HG03095 (cell line): ENCODE results near the gene AP2A1.

Experiments
- ATAC-seq: cut with Tn5 transposase; IDR thresholded peaks from one replicate; pipeline ENCODE4 v1.9.1; 2021; ENCODE audit warnings: moderate library complexity; ENCODE audit not compliant: unreplicated experiment

AP2A1 gene

DNA sequence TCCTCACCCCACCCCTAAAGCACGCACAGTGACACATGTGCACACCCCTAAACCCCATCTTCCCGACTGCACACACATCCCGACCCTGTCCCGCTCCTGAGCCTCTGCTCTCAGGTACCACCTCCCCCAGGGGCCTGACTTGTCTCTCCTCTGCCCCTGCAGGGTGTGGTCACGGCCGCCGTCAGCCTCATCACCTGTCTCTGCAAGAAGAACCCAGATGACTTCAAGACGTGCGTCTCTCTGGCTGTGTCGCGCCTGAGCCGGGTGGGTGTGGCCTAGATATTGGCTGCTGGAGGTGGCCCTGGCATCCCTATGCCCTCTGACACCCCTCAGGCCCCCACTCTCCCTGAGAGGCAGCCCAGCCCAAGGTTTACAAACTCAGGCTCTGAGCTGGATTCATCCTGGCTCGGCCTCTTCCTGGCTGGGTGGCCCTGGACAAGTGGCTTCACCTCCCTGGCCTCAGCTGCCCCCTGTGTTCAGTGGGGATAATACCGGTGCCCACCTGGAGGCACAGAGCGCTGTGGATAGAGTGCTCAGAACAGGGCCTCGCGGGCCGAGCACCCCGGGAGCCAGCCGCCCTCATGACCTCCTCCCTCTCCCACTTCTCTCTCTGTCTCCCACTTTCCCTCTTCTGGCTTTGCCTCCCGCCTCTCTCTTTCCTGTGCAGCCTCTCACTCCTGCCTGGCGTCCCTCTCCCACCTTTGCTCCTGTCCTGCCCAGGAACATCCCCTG lies 26.2 kb downstream of the AP2A1 start:
- ATAC-seq: no peak

DNA sequence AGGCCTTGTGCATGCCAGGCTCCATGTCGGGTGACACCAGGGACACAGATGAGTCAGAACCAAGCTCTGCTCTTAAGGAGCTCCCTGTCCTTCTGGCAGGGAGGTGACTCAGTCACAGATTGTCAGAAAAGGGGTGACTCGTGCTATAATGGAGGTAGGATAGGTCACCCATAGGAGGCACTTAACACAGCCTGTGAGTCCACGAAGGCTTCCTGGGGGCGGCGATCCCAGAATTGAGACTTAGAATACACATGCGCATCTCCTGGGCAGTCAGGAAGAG lies 26.7 kb downstream of the AP2A1 start:
- no peak for ATAC-seq

DNA sequence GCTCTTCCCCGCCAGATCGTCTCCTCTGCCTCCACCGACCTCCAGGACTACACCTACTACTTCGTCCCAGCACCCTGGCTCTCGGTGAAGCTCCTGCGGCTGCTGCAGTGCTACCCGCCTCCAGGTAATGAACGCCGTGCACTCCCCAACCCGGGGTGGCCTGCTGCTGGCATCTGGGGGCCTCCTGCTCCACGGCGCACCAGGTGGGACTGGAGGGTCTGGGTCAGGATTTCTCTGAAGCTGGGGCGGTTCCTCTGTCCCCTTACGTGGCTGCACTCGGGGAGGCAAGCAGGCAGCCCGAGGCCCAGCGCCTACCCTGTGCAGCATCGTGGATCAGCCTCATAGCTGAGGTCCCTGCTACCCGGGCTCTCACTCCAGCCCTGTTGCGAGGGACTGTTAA lies 28.8 kb downstream of the AP2A1 start:
- no peak for ATAC-seq

DNA sequence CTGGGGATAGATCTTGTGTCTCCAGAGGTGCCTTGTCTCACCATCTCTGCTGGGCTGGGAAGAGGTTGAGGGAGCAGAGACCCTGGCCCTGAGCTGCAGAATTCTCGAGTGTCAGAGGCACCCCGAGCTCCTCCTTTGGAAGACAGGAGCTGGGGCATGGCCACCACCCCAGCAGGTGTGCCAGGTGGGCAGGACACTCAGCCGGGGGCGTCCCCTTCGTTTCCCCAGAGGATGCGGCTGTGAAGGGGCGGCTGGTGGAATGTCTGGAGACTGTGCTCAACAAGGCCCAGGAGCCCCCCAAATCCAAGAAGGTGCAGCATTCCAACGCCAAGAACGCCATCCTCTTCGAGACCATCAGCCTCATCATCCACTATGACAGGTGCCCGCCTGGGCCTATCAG lies 31.8 kb downstream of the AP2A1 start:
- ATAC-seq: no peak

DNA sequence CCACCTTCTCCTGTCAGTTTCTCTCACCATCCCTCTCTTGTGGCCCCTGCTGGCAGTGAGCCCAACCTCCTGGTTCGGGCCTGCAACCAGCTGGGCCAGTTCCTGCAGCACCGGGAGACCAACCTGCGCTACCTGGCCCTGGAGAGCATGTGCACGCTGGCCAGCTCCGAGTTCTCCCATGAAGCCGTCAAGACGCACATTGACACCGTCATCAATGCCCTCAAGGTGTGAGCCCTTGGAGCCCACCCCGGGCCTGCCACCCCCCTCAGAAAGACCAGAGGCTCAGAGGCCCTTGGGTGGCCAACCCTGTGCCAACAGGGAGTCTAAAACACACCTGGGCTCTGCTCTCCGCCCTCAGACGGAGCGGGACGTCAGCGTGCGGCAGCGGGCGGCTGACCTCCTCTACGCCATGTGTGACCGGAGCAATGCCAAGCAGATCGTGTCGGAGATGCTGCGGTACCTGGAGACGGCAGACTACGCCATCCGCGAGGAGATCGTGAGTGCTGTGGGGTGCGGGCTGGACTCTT lies 32.5 kb downstream of the AP2A1 start:
- ATAC-seq: no peak

DNA sequence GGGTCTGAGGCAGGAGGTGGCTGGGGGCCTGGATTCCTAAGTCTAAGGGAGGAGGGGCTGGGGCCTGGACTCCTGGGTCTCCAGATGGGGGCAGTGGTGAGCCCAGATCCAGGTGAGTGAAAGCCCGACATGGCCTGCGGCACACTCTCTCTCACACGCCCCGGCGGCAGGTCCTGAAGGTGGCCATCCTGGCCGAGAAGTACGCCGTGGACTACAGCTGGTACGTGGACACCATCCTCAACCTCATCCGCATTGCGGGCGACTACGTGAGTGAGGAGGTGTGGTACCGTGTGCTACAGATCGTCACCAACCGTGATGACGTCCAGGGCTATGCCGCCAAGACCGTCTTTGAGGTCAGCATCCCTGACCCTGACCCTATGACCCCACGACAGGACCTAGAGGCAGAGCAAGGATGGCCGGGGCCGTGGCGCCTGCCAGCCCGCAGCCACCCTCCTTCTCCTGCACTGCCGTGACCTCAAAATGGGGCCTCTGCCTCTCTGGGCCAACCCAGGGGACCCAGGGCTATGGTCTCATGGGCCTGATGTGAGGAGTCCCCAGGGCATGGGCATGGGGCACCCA lies 33.1 kb downstream of the AP2A1 start:
- no peak for ATAC-seq

DNA sequence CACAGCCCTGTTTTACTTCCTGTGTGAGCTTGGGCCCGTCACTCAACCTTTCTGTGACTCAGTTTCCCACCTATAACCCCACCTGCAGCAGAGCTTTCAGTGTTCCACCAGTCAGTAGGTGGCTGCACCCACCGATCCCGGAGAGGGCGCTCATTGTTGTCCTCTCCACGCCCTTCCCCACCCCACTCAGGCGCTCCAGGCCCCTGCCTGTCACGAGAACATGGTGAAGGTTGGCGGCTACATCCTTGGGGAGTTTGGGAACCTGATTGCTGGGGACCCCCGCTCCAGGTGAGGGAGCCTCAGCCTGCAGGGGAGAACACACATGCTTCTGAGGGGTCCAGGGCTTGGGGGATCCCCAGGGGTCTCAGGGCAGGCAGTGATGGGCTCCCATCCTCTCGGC lies 34.0 kb downstream of the AP2A1 start:
- no peak for ATAC-seq

DNA sequence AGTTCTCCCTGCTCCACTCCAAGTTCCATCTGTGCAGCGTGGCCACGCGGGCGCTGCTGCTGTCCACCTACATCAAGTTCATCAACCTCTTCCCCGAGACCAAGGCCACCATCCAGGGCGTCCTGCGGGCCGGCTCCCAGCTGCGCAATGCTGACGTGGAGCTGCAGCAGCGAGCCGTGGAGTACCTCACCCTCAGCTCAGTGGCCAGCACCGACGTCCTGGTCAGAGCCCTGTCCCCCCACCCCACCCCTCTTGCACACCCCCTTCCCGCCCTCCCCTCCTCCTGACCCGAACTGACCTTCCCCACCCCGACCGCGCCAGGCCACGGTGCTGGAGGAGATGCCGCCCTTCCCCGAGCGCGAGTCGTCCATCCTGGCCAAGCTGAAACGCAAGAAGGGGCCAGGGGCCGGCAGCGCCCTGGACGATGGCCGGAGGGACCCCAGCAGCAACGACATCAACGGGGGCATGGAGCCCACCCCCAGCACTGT lies 34.6 kb downstream of the AP2A1 start:
- ATAC-seq: no peak

DNA sequence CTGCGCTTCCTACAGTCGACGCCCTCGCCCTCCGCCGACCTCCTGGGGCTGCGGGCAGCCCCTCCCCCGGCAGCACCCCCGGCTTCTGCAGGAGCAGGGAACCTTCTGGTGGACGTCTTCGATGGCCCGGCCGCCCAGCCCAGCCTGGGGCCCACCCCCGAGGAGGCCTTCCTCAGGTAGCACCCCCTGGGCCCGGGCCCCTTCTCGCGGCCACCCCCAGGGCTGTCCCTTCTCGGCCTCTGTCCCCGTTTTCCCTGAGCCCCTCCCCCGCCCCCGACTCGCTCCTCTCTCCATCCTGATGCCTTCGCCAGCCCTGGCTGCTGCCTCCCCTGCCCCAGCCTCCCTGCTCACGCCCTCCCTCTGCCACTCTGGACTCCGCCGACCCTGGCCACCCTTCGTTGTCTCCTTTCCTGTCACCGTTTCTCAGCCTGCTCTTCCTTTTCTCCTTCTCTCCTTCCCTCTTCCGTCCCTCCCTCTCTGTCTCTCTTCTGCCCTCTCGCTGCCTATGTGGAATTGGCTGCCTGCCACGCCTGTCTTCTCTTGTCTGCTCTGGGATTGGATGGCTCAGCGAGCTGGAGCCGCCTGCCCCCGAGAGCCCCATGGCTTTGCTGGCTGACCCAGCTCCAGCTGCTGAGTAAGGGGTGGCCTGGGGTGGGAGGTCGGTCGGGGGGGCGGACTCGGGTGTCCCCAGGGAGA lies 35.3 kb downstream of the AP2A1 start:
- no peak for ATAC-seq

DNA sequence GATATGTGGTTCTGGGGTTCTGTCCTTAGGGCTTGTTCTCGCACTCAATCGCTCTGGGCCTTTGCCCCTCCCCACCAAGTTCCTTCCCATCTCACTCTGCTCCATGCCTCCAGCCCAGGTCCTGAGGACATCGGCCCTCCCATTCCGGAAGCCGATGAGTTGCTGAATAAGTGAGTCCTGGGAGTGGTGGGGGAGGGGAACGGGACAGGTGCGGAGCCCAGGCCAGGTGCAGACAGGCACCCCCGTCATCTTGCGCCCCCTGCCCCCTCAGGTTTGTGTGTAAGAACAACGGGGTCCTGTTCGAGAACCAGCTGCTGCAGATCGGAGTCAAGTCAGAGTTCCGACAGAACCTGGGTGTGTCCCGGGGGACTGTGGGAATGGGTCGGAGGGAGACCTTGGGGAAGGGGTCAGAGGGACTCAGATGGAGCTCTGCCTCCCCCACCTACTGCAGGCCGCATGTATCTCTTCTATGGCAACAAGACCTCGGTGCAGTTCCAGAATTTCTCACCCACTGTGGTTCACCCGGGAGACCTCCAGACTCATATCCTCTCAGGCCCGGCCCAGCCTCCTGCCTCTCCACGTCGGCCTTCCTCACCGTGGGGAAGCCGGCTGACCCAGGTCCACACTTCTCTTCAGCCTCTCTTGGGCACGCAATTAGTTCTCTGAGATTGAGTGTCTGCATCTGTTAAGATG lies 36.2 kb downstream of the AP2A1 start:
- no peak for ATAC-seq

DNA sequence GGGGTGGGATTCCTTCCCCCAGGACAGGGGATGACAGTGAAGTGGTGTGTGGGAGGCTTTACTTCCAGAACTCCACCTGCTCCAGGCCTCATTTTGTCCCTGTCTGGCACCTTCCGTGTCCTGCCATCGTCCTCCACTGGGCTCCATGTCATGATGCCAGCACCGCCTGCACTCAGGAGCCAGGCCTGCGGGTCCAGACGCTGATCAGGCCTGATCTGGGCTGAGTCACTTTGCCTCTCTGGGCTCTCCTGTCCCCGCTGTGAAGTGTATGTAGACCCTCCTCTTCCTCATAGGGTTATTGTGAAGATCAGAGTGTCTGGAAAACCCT lies 36.7 kb downstream of the AP2A1 start:
- no peak for ATAC-seq

DNA sequence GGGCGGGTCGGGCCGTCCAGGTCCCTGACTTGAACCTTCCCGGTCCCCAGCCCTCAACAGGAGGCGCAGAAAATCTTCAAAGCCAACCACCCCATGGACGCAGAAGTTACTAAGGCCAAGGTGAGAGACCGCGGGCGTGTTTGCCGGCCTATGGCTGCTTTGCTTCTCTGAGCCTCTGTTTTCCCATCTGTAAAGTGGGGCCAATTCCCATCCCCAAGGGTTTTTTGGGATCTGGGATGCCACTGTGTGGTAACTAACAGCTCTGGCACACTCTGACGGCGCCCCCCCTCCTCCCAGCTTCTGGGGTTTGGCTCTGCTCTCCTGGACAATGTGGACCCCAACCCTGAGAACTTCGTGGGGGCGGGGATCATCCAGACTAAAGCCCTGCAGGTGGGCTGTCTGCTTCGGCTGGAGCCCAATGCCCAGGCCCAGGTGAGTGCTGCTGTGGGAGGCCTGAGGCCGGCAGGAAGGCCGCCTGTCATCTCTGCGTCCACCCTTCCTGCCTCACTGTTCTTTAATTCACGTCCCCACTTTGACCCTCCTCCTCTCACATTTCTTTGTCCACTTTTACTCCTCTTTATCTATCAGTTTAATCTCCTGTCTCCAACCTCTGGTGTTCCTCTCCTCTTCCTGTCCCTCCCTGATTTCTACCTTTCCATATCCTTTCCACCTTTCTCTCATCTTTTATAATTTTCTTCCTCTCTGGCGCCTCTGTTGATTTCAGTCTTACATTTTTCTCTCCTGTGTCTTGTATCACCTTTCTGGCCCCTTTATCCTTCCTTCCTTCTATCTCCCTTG lies 39.2 kb downstream of the AP2A1 start:
- no peak for ATAC-seq

DNA sequence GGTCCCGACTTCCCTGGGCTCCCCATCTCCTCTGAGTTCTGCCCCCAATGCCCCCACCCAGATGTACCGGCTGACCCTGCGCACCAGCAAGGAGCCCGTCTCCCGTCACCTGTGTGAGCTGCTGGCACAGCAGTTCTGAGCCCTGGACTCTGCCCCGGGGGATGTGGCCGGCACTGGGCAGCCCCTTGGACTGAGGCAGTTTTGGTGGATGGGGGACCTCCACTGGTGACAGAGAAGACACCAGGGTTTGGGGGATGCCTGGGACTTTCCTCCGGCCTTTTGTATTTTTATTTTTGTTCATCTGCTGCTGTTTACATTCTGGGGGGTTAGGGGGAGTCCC lies 39.8 kb downstream of the AP2A1 start:
- no peak for ATAC-seq

DNA sequence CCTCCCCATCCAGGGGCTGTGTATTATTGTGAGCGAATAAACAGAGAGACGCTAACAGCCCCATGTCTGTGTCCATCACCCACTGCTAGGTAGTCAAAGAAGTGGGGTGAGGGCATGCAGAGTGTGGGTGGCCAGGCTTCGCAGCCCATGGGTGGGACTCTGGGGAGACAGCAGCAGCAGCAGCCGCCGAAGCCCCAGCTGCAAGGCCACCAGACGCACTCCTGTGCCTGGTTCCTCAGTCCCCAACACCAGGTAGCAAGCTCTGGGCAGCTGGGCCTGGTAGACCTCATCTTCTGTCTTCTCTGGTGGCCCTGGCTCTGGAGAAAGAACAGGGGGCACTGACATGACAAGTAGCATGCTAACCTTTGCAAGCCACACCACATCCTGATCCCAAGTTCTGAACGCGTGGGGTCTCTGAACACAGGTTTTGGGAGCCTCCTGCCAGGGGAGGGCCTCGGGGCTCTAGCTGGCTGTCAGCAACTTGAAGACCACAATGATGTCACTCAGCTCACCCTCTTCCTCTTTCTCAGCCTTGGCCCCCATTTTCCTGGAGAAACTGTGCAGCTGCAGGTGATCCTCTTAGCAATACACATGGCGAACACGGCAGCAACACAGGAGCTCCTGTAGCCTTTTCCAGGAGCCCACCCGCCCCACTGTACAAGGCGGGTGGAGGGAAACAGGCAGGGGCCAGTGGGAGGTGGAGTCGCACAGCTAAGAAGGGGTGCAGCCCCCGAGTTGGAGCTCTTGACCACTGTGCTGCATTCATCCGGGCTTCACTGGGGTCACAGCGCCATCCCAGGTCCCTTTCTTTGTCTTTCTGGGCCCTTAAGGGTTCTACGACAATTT lies 40.5 kb downstream of the AP2A1 start:
- ATAC-seq: no peak

DNA sequence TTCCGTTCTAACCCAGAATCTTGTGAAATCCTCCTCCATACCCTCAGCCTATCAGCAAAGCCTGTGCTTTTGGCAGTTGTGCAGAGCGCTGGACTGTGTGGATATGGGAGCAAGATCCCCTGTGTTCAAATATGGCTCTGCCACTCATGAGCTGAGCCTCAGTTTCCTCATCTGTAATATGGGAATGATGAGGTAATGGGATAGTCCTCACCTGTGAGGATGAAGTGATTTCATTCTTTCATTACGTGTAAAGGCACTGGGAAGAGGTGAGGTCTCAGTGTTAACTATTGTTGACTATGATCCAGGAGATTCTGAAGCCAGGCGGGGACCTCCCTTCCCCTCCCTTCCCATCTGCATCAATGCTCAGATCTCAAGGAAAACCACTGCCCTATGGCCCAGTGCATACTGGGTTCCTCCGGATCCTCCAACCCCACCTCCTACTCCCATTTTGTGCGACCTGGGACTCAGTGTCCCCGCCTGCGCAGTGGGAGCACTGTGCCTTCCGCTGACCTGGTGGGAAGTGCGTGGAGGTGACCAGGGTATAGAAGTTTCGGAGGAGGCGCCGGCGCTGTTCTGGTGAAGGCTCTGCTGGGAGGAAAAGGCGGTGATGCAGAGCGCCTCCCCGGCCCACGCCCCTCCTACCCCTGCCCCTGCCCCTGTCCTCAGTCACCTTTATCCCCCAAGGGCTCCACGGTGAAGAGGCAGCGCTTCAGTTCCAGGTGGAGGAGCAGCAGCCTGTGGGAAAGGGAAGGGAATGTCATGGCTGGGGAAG lies 41.3 kb downstream of the AP2A1 start:
- no peak for ATAC-seq

DNA sequence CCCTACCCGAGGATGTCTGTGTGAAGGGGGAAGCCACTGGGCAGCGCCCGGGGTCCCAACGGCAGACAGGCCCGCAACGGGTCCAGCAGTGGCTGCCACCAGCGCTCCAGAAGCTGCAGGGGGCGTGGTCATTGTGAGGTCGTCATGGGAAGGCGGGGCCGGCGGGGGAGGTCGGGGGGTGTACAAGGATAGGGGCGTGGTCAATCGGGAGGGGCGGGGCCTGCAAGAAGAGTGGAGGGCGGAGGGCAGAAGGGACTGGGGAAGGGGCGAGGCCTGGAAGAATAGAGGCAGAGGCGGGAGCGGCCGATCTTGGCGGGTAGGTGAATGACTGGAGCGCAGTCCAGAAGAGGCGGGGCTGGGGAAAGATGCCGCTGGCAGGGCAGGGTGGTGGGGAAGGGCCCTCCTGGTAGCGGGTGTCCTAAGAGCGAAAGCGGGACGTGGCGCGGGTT lies 41.9 kb downstream of the AP2A1 start:
- ATAC-seq: no peak

DNA sequence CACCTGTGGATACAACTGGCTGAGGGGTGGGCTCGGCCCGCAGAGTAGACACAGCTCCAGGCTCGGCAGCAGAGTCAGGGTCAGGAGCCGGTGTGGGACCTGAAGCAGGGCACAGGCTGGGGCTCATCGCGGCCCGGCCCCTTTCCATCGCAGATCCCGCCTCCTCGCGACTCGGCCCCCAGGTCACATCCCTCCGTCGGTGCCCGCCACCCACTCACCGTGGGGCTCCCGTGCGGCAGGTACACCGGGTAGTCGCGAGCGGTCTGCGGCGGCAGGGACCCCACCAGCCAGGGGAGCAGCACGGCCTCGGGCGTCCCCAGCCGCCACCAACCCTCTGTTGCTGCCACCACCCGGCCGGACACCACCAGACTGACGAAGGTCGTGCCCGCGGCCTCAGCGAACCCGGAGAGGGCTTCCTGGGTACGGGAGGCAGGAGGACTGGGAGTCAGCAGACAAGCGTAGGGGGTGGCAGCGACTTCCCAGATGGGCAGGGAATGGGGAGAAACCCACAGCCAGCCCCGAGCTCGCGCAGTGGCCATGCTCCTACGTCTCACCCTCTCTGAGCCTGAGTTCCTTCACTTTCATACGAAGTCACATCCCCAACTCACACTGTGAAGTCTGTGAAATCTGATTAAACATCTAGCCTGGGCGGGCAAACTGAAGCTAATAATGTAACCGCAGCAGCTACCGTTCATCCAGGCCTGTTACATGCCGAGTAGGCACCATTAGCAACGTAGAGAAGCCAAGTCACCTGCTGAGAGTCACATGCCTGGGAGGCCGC lies 42.5 kb downstream of the AP2A1 start:
- no peak for ATAC-seq

DNA sequence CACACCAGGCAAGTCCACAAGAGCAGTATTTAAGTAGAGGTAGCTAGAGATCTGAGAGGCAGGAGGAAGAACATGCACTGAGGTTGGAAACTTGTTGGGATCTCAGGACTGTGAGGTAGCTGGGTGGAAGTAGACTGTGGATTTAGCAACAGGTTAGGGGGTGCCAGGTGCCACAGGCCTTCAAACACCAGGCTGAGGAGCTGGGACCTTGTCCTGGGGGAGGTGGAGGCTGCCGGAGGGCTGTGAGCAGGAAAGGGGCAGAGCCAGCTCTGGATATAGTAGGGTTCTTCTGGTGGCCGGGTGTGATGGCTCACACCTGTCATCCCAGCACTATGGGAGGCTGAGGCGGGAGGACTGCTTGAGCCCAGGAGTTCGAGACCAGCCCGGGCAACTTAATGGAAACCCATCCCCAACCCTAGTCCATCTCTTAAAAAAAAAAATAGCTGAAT lies 43.2 kb downstream of the AP2A1 start:
- no peak for ATAC-seq

DNA sequence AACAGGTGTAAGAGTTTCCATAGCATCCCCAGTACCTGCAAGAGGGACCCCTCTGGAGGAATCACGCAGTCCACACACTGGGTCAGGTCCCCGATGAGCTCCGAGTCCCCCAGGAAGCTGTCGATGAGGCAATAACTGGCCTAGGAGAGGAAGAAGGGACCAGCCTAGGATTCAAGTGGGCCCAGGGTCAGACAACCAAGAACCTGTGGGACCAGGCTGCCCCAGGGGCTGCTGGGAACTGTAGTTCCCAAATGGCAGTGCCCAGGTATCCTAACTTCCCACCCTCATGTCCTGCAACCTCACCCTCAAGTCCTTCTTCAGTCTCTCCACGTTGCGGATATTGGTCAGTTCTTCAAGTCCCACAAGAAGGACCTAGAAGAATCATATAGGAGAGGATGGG lies 44.5 kb downstream of the AP2A1 start:
- no peak for ATAC-seq
